K562 (cell line): ENCODE results near the gene OPCML. TPM values are rescaled to one million over a fixed set of nuclear protein-coding genes. Genes with fewer than 3 reads are reported as not detected.

Source experiments
- ATAC-seq: fragments of 200-7000 bp; cut with Tn5 transposase; 3 replicates; pipeline ENCODE4 v1.9.1; 2020; ENCODE audit warnings: moderate library complexity
- BruUV-seq: library from RNA; stranded (reverse); fragments of 400-500 nt; replicated peaks from 2 replicates; lab custom pipeline; 2021; lab: Mats Ljungman, UMichigan
- CTCF ChIA-PET: fragments of 300-600 bp; formaldehyde crosslinking; extraction: SDS; loops from one replicate; lab custom pipeline; 2021; ENCODE audit warnings: low intra/inter-chr PET ratio; lab: Yijun Ruan, JAX
- POLR2A ChIA-PET: fragments of 300-600, 350-650 bp; sonication (Branson Sonifier 250); formaldehyde crosslinking; extraction: SDS; loops from one replicate; lab custom pipeline; 2021; ENCODE audit warnings: antibody characterized with exemption, inconsistent platforms; lab: Yijun Ruan, JAX
- DNase-seq, 4 experiments: peaks; one replicate each; pipeline versions ENCODE4 v3.0.0 to v3.0.0-alpha.2; 2011 to 2018; ENCODE audit warnings: low spot score in 3 of 4, mixed read lengths in 3 of 4; ENCODE audit errors: extremely low read depth in 1 of 4
- FAIRE-seq: peaks from 2 replicates; lab custom pipeline; 2011; peaks lifted over from hg19 to GRCh38; lab: Jason Lieb, UNC
- H2AFZ ChIP-seq: 2 replicates; pipeline ENCODE4 v1.6.0; 2011; ENCODE audit warnings: low read depth, low read length, control low read depth, inconsistent platforms
- H3K27ac ChIP-seq: fragments of 200-600 bp; 3 replicates; pipeline ENCODE4 v1.8.0; 2011; ENCODE audit warnings: low read depth, mild to moderate bottlenecking, control low read depth, inconsistent platforms, low read length, moderate library complexity, mixed read lengths; ENCODE audit errors: extremely low read depth
- H3K27me3 ChIP-seq, 2 experiments: fragments of 300-600 bp in 1 of 2; 2 replicates in 1 of 2; 3 replicates in 1 of 2; pipeline versions ENCODE4 v1.6.0 to v1.8.0; 2011; ENCODE audit warnings: inconsistent platforms in 2 of 2, low read length in 2 of 2, mild to moderate bottlenecking in 1 of 2, mixed read lengths in 1 of 2, moderate library complexity in 1 of 2; ENCODE audit not compliant: control insufficient read depth in 2 of 2, insufficient read depth in 2 of 2
- H3K36me3 ChIP-seq: fragments of 300-600 bp; 3 replicates; pipeline ENCODE4 v1.8.0; 2011; ENCODE audit warnings: mild to moderate bottlenecking, low read length, inconsistent platforms; ENCODE audit not compliant: control insufficient read depth, insufficient read depth
- H3K4me1 ChIP-seq, 2 experiments: fragments of 200-600 bp in 1 of 2; replicated peaks in 1 of 2; 2 replicates in 1 of 2; 3 replicates in 1 of 2; pipeline versions ENCODE4 v1.5.1 to v1.8.0; 2011; ENCODE audit warnings: inconsistent platforms in 2 of 2, low read length in 2 of 2, mild to moderate bottlenecking in 1 of 2, mixed read lengths in 1 of 2, moderate library complexity in 1 of 2; ENCODE audit not compliant: control insufficient read depth in 2 of 2, insufficient read depth in 2 of 2
- H3K4me2 ChIP-seq: 2 replicates; pipeline ENCODE4 v1.6.1; 2011; ENCODE audit warnings: low read length, control low read depth, inconsistent platforms, mixed read lengths; ENCODE audit not compliant: insufficient read depth
- H3K4me3 ChIP-seq: fragments of 200-600 bp; sonication (generic), shearing (Covaris generic); 2 replicates; pipeline ENCODE4 v1.5.1; 2016; ENCODE audit warnings: control low read depth, inconsistent platforms
- H3K79me2 ChIP-seq: fragments of 200-600 bp; 3 replicates; pipeline ENCODE4 v1.8.0; 2011; ENCODE audit warnings: low read length, inconsistent platforms; ENCODE audit not compliant: control insufficient read depth, insufficient read depth
- H3K9ac ChIP-seq, 2 experiments: 2 replicates each; pipeline versions ENCODE4 v1.6.0 to v1.6.1; 2011; ENCODE audit warnings: low read depth in 2 of 2, low read length in 2 of 2, control low read depth in 1 of 2, inconsistent platforms in 1 of 2, mild to moderate bottlenecking in 1 of 2, mixed read lengths in 1 of 2; ENCODE audit not compliant: insufficient read depth in 1 of 2
- H3K9me1 ChIP-seq: one replicate; pipeline ENCODE4 v1.6.0; 2011; ENCODE audit warnings: inconsistent platforms, mild to moderate bottlenecking, low read length, moderate library complexity; ENCODE audit not compliant: control insufficient read depth, insufficient read depth
- H3K9me3 ChIP-seq: replicated peaks from 2 replicates; pipeline ENCODE4 v1.5.1; 2011; ENCODE audit warnings: low read depth, low read length, inconsistent platforms; ENCODE audit not compliant: control insufficient read depth, insufficient read depth
- H4K20me1 ChIP-seq: replicated peaks from 2 replicates; pipeline ENCODE4 v1.6.1; 2011; ENCODE audit warnings: low read length, inconsistent platforms, mixed read lengths; ENCODE audit not compliant: control insufficient read depth, insufficient read depth
- CBFA2T2 ChIP-seq: fragments of 450-650 bp; conservative IDR thresholded peaks from 2 replicates; pipeline ENCODE4 v1.6.1; 2017; ENCODE audit warnings: mild to moderate bottlenecking
- HMBOX1 ChIP-seq: sonication (generic); IDR thresholded peaks from 2 replicates; pipeline ENCODE4 v1.6.1; 2016
- JUND ChIP-seq, 2 experiments: IDR thresholded peaks; 2 replicates in 1 of 2; 3 replicates in 1 of 2; pipeline ENCODE4 v1.6.1; 2011; ENCODE audit warnings: borderline replicate concordance in 2 of 2, low read depth in 2 of 2, low read length in 2 of 2, improper control_type of control experiment in 1 of 2, missing biosample characterization in 1 of 2, missing genetic modification characterization in 1 of 2, missing genetic modification reagents in 1 of 2
- MLLT1 ChIP-seq, 2 experiments: fragments of 450-650 bp; IDR thresholded peaks; 2 replicates each; pipeline ENCODE4 v1.6.1; 2016
- ZNF445 ChIP-seq: fragments of 250-450 bp; sonication (Bioruptor Pico); IDR thresholded peaks from 2 replicates; pipeline ENCODE4 v1.4.0; 2020; ENCODE audit warnings: low read depth, mild to moderate bottlenecking, moderate library complexity
- ZNF551 ChIP-seq: fragments of 250-450 bp; sonication (Bioruptor Pico); IDR thresholded peaks from 2 replicates; pipeline ENCODE4 v1.5.0; 2021; ENCODE audit warnings: mild to moderate bottlenecking, moderate library complexity
- WGBS: fragments of 100-300 bp; shearing (Covaris generic); methylation state at CpG from one replicate; pipeline ENCODE4 v1.1.6; 2016; ENCODE audit warnings: low coverage, mixed read lengths; ENCODE audit not compliant: insufficient coverage; ENCODE audit errors: missing lambda C conversion rate; 5-methylcytosine and 5-hydroxymethylcytosine counted together
- in situ Hi-C: fragments of 300-500 bp; cut with MboI; formaldehyde crosslinking; loops from 4 replicates; pipeline ENCODE4 v1.15.0; 2018; ENCODE audit warnings: inconsistent platforms, mixed read lengths
- intact Hi-C: fragments of 100-400 bp; cut with micrococcal nuclease; formaldehyde crosslinking; loops from 2 replicates; pipeline ENCODE4 v1.14.2; 2022
- polyA plus RNA-seq, 8 experiments: library from polyadenylated mRNA; depleted of rRNA in 4 of 8; stranded (reverse) in 5 of 8; unstranded in 3 of 8; fragments of >200 nt; fragmentation: Nextera tagmentation in 2 of 8; fragmentation: Illumina TruSeq in 1 of 8; extraction: Ambion mirVana in 2 of 8; extraction: Trizol in 1 of 8; gene quantifications; 2 replicates each; pipeline versions ENCODE4 v1.2.1 to v1.2.3, GENCODE V29; 2011 to 2014; ENCODE audit warnings: inconsistent platforms in 1 of 8, missing spikeins in 1 of 8
- total RNA-seq, 7 experiments: library from RNA; depleted of rRNA in 6 of 7; stranded (reverse); fragments of >200 nt in 6 of 7; fragmentation: Illumina TruSeq in 2 of 7; extraction: Trizol in 2 of 7; gene quantifications; 2 replicates each; pipeline versions ENCODE4 v1.2.1 to v1.2.3, GENCODE V29; 2011 to 2021; ENCODE audit warnings: low replicate concordance in 1 of 7
- TF ChIP-seq, protein P1 (sequence below): fragments of 250-450 bp; sonication (Bioruptor Pico); IDR thresholded peaks from 2 replicates; pipeline ENCODE4 v1.5.0; 2020; ENCODE audit warnings: mild to moderate bottlenecking, borderline replicate concordance
- TF ChIP-seq, protein P2 (sequence below): fragments of 250-450 bp; sonication (Bioruptor Pico); IDR thresholded peaks from 2 replicates; pipeline ENCODE4 v1.8.0; 2022; ENCODE audit warnings: moderate library complexity, mild to moderate bottlenecking, inconsistent platforms

Gene OPCML
- total and polyA plus RNA-seq, 9 of the 15 experiments (the other 6 are each of a cell fraction or from before 2014, with no cell fraction given): not detected

DNA sequence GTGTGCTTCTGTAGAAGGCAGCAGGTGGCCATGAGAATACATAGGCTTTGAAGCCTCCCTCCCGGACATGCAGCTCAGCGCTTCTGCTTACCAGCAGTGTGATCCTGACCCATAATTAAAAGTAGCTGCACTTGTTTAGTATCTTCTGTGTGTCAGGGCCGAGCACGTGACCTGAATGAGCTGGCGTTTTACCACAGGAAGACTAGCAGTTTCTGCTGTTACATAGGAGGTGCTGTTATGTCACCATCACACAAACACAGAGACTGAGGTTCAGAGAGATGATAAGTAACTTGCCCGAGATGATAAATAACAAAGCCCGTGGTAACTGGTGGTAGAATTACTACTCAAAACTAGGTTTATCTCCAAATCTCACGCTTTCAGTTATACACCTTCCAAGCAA, 329.5 kb downstream of the OPCML start:
- 0% methylated on average over 8 of the region's 8 CpGs for WGBS
- BruUV-seq: no TSS peak
- POLR2A ChIA-PET: no interaction called here

More for the DNA sequence above, 329.5 kb downstream of the OPCML start:
- Histone ChIP-seq H3K36me3 (no peaks in the 10 kb centered on the region), H3K79me2 (no peaks in the 10 kb centered on the region), H3K27me3 (no peaks in the 10 kb centered on the region), H2AFZ (no peak overlapping the region), H4K20me1 (no peaks in the 10 kb centered on the region), H3K4me2 (no peak overlapping the region), H3K4me3 (no peak overlapping the region), H3K27ac (no peak overlapping the region), H3K9ac (no peak overlapping the region), H3K9me1 (no peaks in the 10 kb centered on the region), H3K9me3 (no peaks in the 10 kb centered on the region), H3K4me1 (no peaks in the 10 kb centered on the region)
- ATAC-seq (no peak), FAIRE-seq (no peak), DNase-seq (no peak)
- no peak for TF ChIP-seq CBFA2T2
- no peak for TF ChIP-seq MLLT1 (IDR thresholded peaks at IDR 0.05)
- TF ChIP-seq, protein P1, sequence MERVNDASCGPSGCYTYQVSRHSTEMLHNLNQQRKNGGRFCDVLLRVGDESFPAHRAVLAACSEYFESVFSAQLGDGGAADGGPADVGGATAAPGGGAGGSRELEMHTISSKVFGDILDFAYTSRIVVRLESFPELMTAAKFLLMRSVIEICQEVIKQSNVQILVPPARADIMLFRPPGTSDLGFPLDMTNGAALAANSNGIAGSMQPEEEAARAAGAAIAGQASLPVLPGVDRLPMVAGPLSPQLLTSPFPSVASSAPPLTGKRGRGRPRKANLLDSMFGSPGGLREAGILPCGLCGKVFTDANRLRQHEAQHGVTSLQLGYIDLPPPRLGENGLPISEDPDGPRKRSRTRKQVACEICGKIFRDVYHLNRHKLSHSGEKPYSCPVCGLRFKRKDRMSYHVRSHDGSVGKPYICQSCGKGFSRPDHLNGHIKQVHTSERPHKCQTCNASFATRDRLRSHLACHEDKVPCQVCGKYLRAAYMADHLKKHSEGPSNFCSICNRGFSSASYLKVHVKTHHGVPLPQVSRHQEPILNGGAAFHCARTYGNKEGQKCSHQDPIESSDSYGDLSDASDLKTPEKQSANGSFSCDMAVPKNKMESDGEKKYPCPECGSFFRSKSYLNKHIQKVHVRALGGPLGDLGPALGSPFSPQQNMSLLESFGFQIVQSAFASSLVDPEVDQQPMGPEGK (CRISPR knock-in tag): no peak
- TF ChIP-seq HMBOX1: no peak
- no peak for TF ChIP-seq ZNF551
- TF ChIP-seq ZNF445 (CRISPR knock-in tag): no peak
- TF ChIP-seq, protein P2, sequence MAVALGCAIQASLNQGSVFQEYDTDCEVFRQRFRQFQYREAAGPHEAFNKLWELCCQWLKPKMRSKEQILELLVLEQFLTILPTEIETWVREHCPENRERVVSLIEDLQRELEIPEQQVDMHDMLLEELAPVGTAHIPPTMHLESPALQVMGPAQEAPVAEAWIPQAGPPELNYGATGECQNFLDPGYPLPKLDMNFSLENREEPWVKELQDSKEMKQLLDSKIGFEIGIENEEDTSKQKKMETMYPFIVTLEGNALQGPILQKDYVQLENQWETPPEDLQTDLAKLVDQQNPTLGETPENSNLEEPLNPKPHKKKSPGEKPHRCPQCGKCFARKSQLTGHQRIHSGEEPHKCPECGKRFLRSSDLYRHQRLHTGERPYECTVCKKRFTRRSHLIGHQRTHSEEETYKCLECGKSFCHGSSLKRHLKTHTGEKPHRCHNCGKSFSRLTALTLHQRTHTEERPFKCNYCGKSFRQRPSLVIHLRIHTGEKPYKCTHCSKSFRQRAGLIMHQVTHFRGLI (CRISPR knock-in tag): no peak
- no peak for TF ChIP-seq JUND (IDR thresholded peaks at IDR 0.05; ENCODE audit: borderline replicate concordance, low read depth, low read length)
- no peak for TF ChIP-seq JUND (tag; IDR thresholded peaks at IDR 0.05; ENCODE audit: borderline replicate concordance, low read depth, low read length)
- in situ Hi-C loops: no loop called here
- intact Hi-C loops: no loop called here
- CTCF ChIA-PET: no interaction called here
